Fibroblast of skin of left quadriceps (primary cell): Measurements from ENCODE around the gene SMURF1.
"Not testable (repeated sequence)": the region's sequence is repeated elsewhere in the genome, so short reads cannot be mapped to it uniquely, and the experiment has no call there.

Experiments used
- DNase-seq, 2 experiments: peaks; one replicate each; pipeline ENCODE4 v3.0.0-alpha.2; 2013; ENCODE audit warnings: low read depth in 2 of 2

SMURF1 gene

GRCh38 chr7:99054781-99055180, 89.1 kb downstream of the SMURF1 start:
- no peak for DNase-seq

- no peak for DNase-seq
Measured at GRCh38 chr7:99050971-99051370, 92.9 kb downstream of the SMURF1 start.

- DNase-seq, result no peak
Measured at GRCh38 chr7:99047526-99048077, 96.3 kb downstream of the SMURF1 start.

GRCh38 chr7:99046722-99047121, 97.2 kb downstream of the SMURF1 start:
- no peak for DNase-seq

GRCh38 chr7:99046262-99046661, 97.6 kb downstream of the SMURF1 start:
- DNase-seq, result not testable (repeated sequence)

- DNase-seq, result not testable (repeated sequence)
Measured at GRCh38 chr7:99044858-99045257, 99.0 kb downstream of the SMURF1 start.

GRCh38 chr7:99042957-99043356, 101.0 kb downstream of the SMURF1 start:
- no peak for DNase-seq

- no peak for DNase-seq
Measured at GRCh38 chr7:99041526-99041925, 102.4 kb downstream of the SMURF1 start.

- DNase-seq, result peak; percentile 62 to 66
Measured at GRCh38 chr7:99040104-99040958, 103.6 kb downstream of the SMURF1 start.

GRCh38 chr7:99039384-99039891, 104.5 kb downstream of the SMURF1 start:
- no peak for DNase-seq

- DNase-seq, result no peak
Measured at GRCh38 chr7:99038086-99038855, 105.6 kb downstream of the SMURF1 start.

- DNase-seq, result no peak
Measured at GRCh38 chr7:99037327-99037940, 106.5 kb downstream of the SMURF1 start.

GRCh38 chr7:99036546-99037111, 107.3 kb downstream of the SMURF1 start:
- DNase-seq, result no peak

GRCh38 chr7:99035723-99036545, 108.0 kb downstream of the SMURF1 start:
- no peak for DNase-seq

GRCh38 chr7:99034932-99035722, 108.8 kb downstream of the SMURF1 start:
- no peak for DNase-seq

GRCh38 chr7:99033765-99034164, 110.1 kb downstream of the SMURF1 start:
- no peak for DNase-seq

- DNase-seq, result no peak
Measured at GRCh38 chr7:99032928-99033327, 111.0 kb downstream of the SMURF1 start.

- DNase-seq, result no peak
Measured at GRCh38 chr7:99031496-99031895, 112.4 kb downstream of the SMURF1 start.

- no peak for DNase-seq
Measured at GRCh38 chr7:99030951-99031350, 113.0 kb downstream of the SMURF1 start.

GRCh38 chr7:99030457-99030856, 113.5 kb downstream of the SMURF1 start:
- DNase-seq, result no peak
